Epithelial cell of proximal tubule (primary cell): ENCODE measurements around the gene CD79B. TPM values are rescaled to one million over a fixed set of nuclear protein-coding genes. Genes with fewer than 3 reads are reported as not detected.

Experiments used
- DNase-seq: peaks from one replicate; pipeline ENCODE4 v3.0.0-alpha.2; 2011; ENCODE audit warnings: low read depth
- H3K4me3 ChIP-seq: 2 replicates; pipeline ENCODE4 v1.5.1; 2011; ENCODE audit warnings: low read depth, mild to moderate bottlenecking, low read length
- CTCF ChIP-seq: conservative IDR thresholded peaks from 2 replicates; pipeline ENCODE4 v1.5.1; 2012; ENCODE audit warnings: low read depth, mild to moderate bottlenecking, low read length
- total RNA-seq: library from RNA; depleted of rRNA; stranded (reverse); fragments of >200 nt; gene quantifications from 2 replicates; pipeline ENCODE4 v1.2.3, GENCODE V29; 2015

CD79B gene
- total RNA-seq, 1 donor from 2014 or later, result not detected

- TF ChIP-seq CTCF, result no peak
- no peak for DNase-seq
- H3K4me3 ChIP-seq, result no peak overlapping the region
Measured at GRCh38 chr17:63973247-63973646, 41.1 kb upstream of the CD79B start.

GRCh38 chr17:63972796-63973195 lies 40.7 kb upstream of the CD79B start, which contains the start of gene SCN4A:
SCN4A (minus strand) TSS chr17:63972918; CDS start chr17:63972841, 77 bp downstream.
- DNase-seq, result no peak
- TF ChIP-seq CTCF, result no peak

GRCh38 chr17:63969278-63969677 lies 37.1 kb upstream of the CD79B start:
- TF ChIP-seq CTCF, result no peak
- DNase-seq, result no peak
- H3K4me3 ChIP-seq, result no peak overlapping the region

More at GRCh38 chr17:63972796-63973195, 40.7 kb upstream of the CD79B start, which contains the start of gene SCN4A:
- H3K4me3 ChIP-seq, result no peak within 1 kb of the TSS

GRCh38 chr17:63967953-63968352 lies 35.8 kb upstream of the CD79B start:
- H3K4me3 ChIP-seq, result no peak overlapping the region
- no peak for DNase-seq
- TF ChIP-seq CTCF, result no peak

GRCh38 chr17:63966646-63967264 lies 34.6 kb upstream of the CD79B start:
- DNase-seq, result no peak
- TF ChIP-seq CTCF, result no peak
- H3K4me3 ChIP-seq, result no peak overlapping the region

- no peak for DNase-seq
- H3K4me3 ChIP-seq, result no peak overlapping the region
- no peak for TF ChIP-seq CTCF
Measured at GRCh38 chr17:63963123-63963522, 31.0 kb upstream of the CD79B start.

- H3K4me3 ChIP-seq, result no peak overlapping the region
- no peak for DNase-seq
- no peak for TF ChIP-seq CTCF
Measured at GRCh38 chr17:63962298-63962744, 30.2 kb upstream of the CD79B start.
